IMR-90 (cell line): ENCODE results near the gene ARSB. TPM values are rescaled to one million over a fixed set of nuclear protein-coding genes. Genes with fewer than 3 reads are reported as not detected.

Experiments
- ATAC-seq: fragments of 200-7000 bp; cut with Tn5 transposase; 2 replicates; pipeline ENCODE4 v1.9.1; 2020; ENCODE audit warnings: low read depth, mild to moderate bottlenecking, moderate library complexity
- BruUV-seq: library from RNA; stranded (reverse); fragments of 400-500 nt; replicated peaks from 2 replicates; lab custom pipeline; 2021; lab: Mats Ljungman, UMichigan
- CTCF ChIA-PET: fragments of 300-600 bp; formaldehyde crosslinking; extraction: SDS; loops from one replicate; lab custom pipeline; 2021; ENCODE audit warnings: antibody characterized with exemption; lab: Yijun Ruan, JAX
- POLR2A ChIA-PET: fragments of 300-600 bp; sonication (Branson Sonifier 250); formaldehyde crosslinking; loops from one replicate; lab custom pipeline; 2022; ENCODE audit warnings: antibody characterized with exemption; ENCODE audit not compliant: unreplicated experiment; lab: Charles Lee
- DNase-seq: peaks from one replicate; pipeline ENCODE4 v3.0.0; 2013
- H2AFZ ChIP-seq: replicated peaks from 2 replicates; pipeline ENCODE3; 2013; ENCODE audit warnings: low read length, mild to moderate bottlenecking; ENCODE audit not compliant: poor library complexity
- H2AK5ac ChIP-seq: 2 replicates; pipeline ENCODE4 v1.6.1; 2013; ENCODE audit warnings: low read depth, low read length, inconsistent platforms
- H2AK9ac ChIP-seq: replicated peaks from 2 replicates; pipeline ENCODE3; 2013; ENCODE audit warnings: mild to moderate bottlenecking, low read depth, low read length, moderate library complexity; ENCODE audit not compliant: poor library complexity
- H2BK120ac ChIP-seq: 2 replicates; pipeline ENCODE4 v1.6.1; 2013; ENCODE audit warnings: low read depth, low read length, inconsistent platforms
- H2BK15ac ChIP-seq: 3 replicates; pipeline ENCODE4 v1.6.1; 2013; ENCODE audit warnings: low read depth, low read length, inconsistent platforms
- H2BK20ac ChIP-seq: 2 replicates; pipeline ENCODE4 v1.6.1; 2013; ENCODE audit warnings: low read depth, mild to moderate bottlenecking, inconsistent platforms, low read length, moderate library complexity
- H2BK5ac ChIP-seq: 2 replicates; pipeline ENCODE4 v1.6.1; 2013; ENCODE audit warnings: mild to moderate bottlenecking, low read depth, low read length, inconsistent platforms; ENCODE audit not compliant: poor library complexity, severe bottlenecking
- H3K14ac ChIP-seq: replicated peaks from 2 replicates; pipeline ENCODE4 v1.6.1; 2013; ENCODE audit warnings: low read depth, low read length, inconsistent platforms
- H3K18ac ChIP-seq: 2 replicates; pipeline ENCODE4 v1.6.1; 2013; ENCODE audit warnings: low read depth, low read length, control low read depth
- H3K23ac ChIP-seq: 2 replicates; pipeline ENCODE4 v1.6.1; 2013; ENCODE audit warnings: low read depth, low read length, inconsistent platforms
- H3K27ac ChIP-seq: 2 replicates; pipeline ENCODE4 v1.5.1; 2013; ENCODE audit warnings: mild to moderate bottlenecking, control low read depth, low read length; ENCODE audit not compliant: insufficient read depth
- H3K27me3 ChIP-seq: 2 replicates; pipeline ENCODE4 v1.6.1; 2013; ENCODE audit warnings: low read length; ENCODE audit not compliant: control insufficient read depth, insufficient read depth
- H3K36me3 ChIP-seq: 2 replicates; pipeline ENCODE4 v1.6.1; 2013; ENCODE audit warnings: low read length, mixed read lengths; ENCODE audit not compliant: control insufficient read depth, insufficient read depth
- H3K4ac ChIP-seq: 2 replicates; pipeline ENCODE4 v1.6.1; 2013; ENCODE audit warnings: low read depth, low read length, inconsistent platforms
- H3K4me1 ChIP-seq: 2 replicates; pipeline ENCODE4 v1.6.1; 2013; ENCODE audit warnings: low read length, mixed read lengths; ENCODE audit not compliant: control insufficient read depth, insufficient read depth
- H3K4me2 ChIP-seq: 2 replicates; pipeline ENCODE4 v1.6.1; 2013; ENCODE audit warnings: low read depth, mild to moderate bottlenecking, control low read depth, low read length, moderate library complexity
- H3K4me3 ChIP-seq: 2 replicates; pipeline ENCODE4 v1.5.1; 2013; ENCODE audit warnings: low read depth, mild to moderate bottlenecking, control low read depth, low read length, moderate library complexity; ENCODE audit not compliant: insufficient read depth
- H3K56ac ChIP-seq: 2 replicates; pipeline ENCODE4 v1.6.1; 2013; ENCODE audit warnings: low read length, inconsistent platforms; ENCODE audit not compliant: insufficient read depth; ENCODE audit errors: extremely low read depth
- H3K79me1 ChIP-seq, 2 experiments: 2 replicates each; pipeline ENCODE4 v1.6.1; 2013; ENCODE audit warnings: low read length in 2 of 2, inconsistent platforms in 1 of 2, low read depth in 1 of 2
- H3K9ac ChIP-seq: 2 replicates; pipeline ENCODE4 v1.6.1; 2013; ENCODE audit warnings: low read depth, low read length, control low read depth
- H3K9me1 ChIP-seq: 2 replicates; pipeline ENCODE4 v1.6.1; 2013; ENCODE audit warnings: low read length, inconsistent platforms; ENCODE audit not compliant: insufficient read depth
- H3K9me3 ChIP-seq: 2 replicates; pipeline ENCODE4 v1.6.1; 2013; ENCODE audit warnings: low read length; ENCODE audit not compliant: control insufficient read depth, insufficient read depth
- H4K20me1 ChIP-seq: 2 replicates; pipeline ENCODE4 v1.6.1; 2013; ENCODE audit warnings: low read length, inconsistent platforms; ENCODE audit not compliant: insufficient read depth
- H4K5ac ChIP-seq: 2 replicates; pipeline ENCODE4 v1.6.1; 2013; ENCODE audit warnings: mild to moderate bottlenecking, low read depth, low read length, control low read depth
- H4K8ac ChIP-seq, 2 experiments: 2 replicates each; pipeline ENCODE4 v1.6.1; 2013; ENCODE audit warnings: low read depth in 2 of 2, low read length in 2 of 2, control low read depth in 1 of 2, inconsistent platforms in 1 of 2
- H4K91ac ChIP-seq: 2 replicates; pipeline ENCODE4 v1.6.1; 2013; ENCODE audit warnings: low read depth, low read length, inconsistent platforms; ENCODE audit not compliant: insufficient read depth
- BHLHE40 ChIP-seq: fragments of 150-350 bp; IDR thresholded peaks from 2 replicates; pipeline ENCODE4 v1.6.1; 2016; ENCODE audit warnings: mild to moderate bottlenecking, low read depth, low read length
- CEBPB ChIP-seq: IDR thresholded peaks from 2 replicates; pipeline ENCODE4 v1.6.1; 2012; ENCODE audit warnings: low read depth, low read length, improper control_type of control experiment
- CTCF ChIP-seq: conservative IDR thresholded peaks from 2 replicates; pipeline ENCODE4 v1.5.1; 2012; ENCODE audit warnings: mild to moderate bottlenecking, low read depth, low read length, improper control_type of control experiment
- ELK1 ChIP-seq: fragments of 150-350 bp; IDR thresholded peaks from 2 replicates; pipeline ENCODE4 v1.6.1; 2016; ENCODE audit warnings: low read depth, mild to moderate bottlenecking, low read length, moderate library complexity, borderline replicate concordance
- FOS ChIP-seq: fragments of 150-350 bp; IDR thresholded peaks from 2 replicates; pipeline ENCODE4 v1.6.1; 2016; ENCODE audit warnings: low read depth, low read length
- MAFK ChIP-seq: IDR thresholded peaks from 2 replicates; pipeline ENCODE4 v1.6.1; 2012; ENCODE audit warnings: low read depth, low read length, improper control_type of control experiment
- MAZ ChIP-seq: IDR thresholded peaks from 2 replicates; pipeline ENCODE4 v1.6.1; 2012; ENCODE audit warnings: low read depth, mild to moderate bottlenecking, low read length, improper control_type of control experiment, moderate library complexity, borderline replicate concordance
- MXI1 ChIP-seq: IDR thresholded peaks from 2 replicates; pipeline ENCODE4 v1.6.1; 2012; ENCODE audit warnings: low read depth, mild to moderate bottlenecking, low read length, moderate library complexity, borderline replicate concordance
- NFE2L2 ChIP-seq: fragments of 150-350 bp; IDR thresholded peaks from 2 replicates; pipeline ENCODE4 v1.6.1; 2016; ENCODE audit warnings: low read depth, mild to moderate bottlenecking, low read length
- POLR2A ChIP-seq: IDR thresholded peaks from 2 replicates; pipeline ENCODE4 v1.6.1; 2012; ENCODE audit warnings: mild to moderate bottlenecking, low read depth, low read length
- RAD21 ChIP-seq: IDR thresholded peaks from 2 replicates; pipeline ENCODE4 v1.6.1; 2012; ENCODE audit warnings: low read length, improper control_type of control experiment
- RCOR1 ChIP-seq: IDR thresholded peaks from 2 replicates; pipeline ENCODE4 v1.6.1; 2012; ENCODE audit warnings: mild to moderate bottlenecking, low read length, improper control_type of control experiment; ENCODE audit not compliant: insufficient replicate concordance
- RFX5 ChIP-seq: IDR thresholded peaks from 2 replicates; pipeline ENCODE4 v1.8.0; 2012; ENCODE audit warnings: low read depth, mild to moderate bottlenecking, low read length, moderate library complexity
- SMC3 ChIP-seq: fragments of 150-350 bp; IDR thresholded peaks from 2 replicates; pipeline ENCODE4 v1.6.1; 2016; ENCODE audit warnings: low read depth, mild to moderate bottlenecking, antibody characterized with exemption, low read length, moderate library complexity
- USF2 ChIP-seq: fragments of 150-350 bp; IDR thresholded peaks from 2 replicates; pipeline ENCODE4 v1.6.1; 2017; ENCODE audit warnings: mild to moderate bottlenecking, antibody characterized with exemption, low read length, low read depth
- WGBS, 2 experiments: methylation state at CpG; one replicate each; pipeline versions ENCODE4 v1.1.5 to v1.1.7; 2013; ENCODE audit warnings: missing lambda C conversion rate in 2 of 2; ENCODE audit not compliant: insufficient read length in 1 of 2; ENCODE audit errors: extremely low coverage in 2 of 2; 5-methylcytosine and 5-hydroxymethylcytosine counted together
- dilution Hi-C: fragments of 300-500 bp; cut with HindIII; formaldehyde crosslinking; loops from one replicate; pipeline ENCODE4 v1.14.3; 2018; ENCODE audit warnings: low sequenced_read_pairs; ENCODE audit not compliant: unreplicated experiment
- in situ Hi-C: fragments of 300-500 bp; cut with MboI; formaldehyde crosslinking; loops from 3 replicates; pipeline ENCODE4 v1.14.3; 2019; ENCODE audit warnings: low sequenced_read_pairs, inconsistent platforms, mixed read lengths
- intact Hi-C: fragments of 100-400 bp; cut with micrococcal nuclease; formaldehyde crosslinking; loops from 2 replicates; pipeline ENCODE4 v1.10.0; 2022
- polyA plus RNA-seq, 3 experiments: library from polyadenylated mRNA; depleted of rRNA; stranded (reverse); fragments of >200 nt; gene quantifications; 2 replicates each; pipeline ENCODE4 v1.2.3, GENCODE V29; 2012; ENCODE audit warnings: low replicate concordance in 1 of 3
- total RNA-seq: library from RNA; depleted of rRNA; stranded (reverse); fragments of >200 nt; gene quantifications from 2 replicates; pipeline ENCODE4 v1.2.3, GENCODE V29; 2012

Gene ARSB
- total and polyA plus RNA-seq, 2 of the 4 experiments (the other 2 are of a cell fraction), result 16.0 to 16.3 TPM

- no peak overlapping the region for H4K5ac ChIP-seq
- H3K4ac ChIP-seq, result no peak overlapping the region
- H3K27ac ChIP-seq, result no peak overlapping the region
- DNase-seq, result no peak
- H3K14ac ChIP-seq, result no peak overlapping the region
- POLR2A ChIA-PET, result no interaction called here
- no peaks in the 10 kb centered on the region for H3K9me3 ChIP-seq
- dilution Hi-C loops, result no loop called here
- ATAC-seq, result no peak
- H3K9ac ChIP-seq, result no peak overlapping the region
- H2AK9ac ChIP-seq, result no peak overlapping the region
- CTCF ChIA-PET, result interaction anchor here (0.6 kb wide), 1 partner anchor 73 kb away, joined by 4 read pairs; no protein-coding TSS in a partner anchor
- no peaks in the 10 kb centered on the region for H4K20me1 ChIP-seq
- H3K9me1 ChIP-seq, result peaks cover 4% of the 10 kb centered on the region; the same call in 1 of the 2 replicates
- peaks cover 4% of the 10 kb centered on the region for H3K4me1 ChIP-seq
- no peak overlapping the region for H2BK20ac ChIP-seq
- H3K56ac ChIP-seq, result no peak overlapping the region
- H4K8ac ChIP-seq, result no peak overlapping the region
- WGBS, 2 experiments, result 91% methylated on average over 4 of the region's 10 CpGs; no CpG with 5 or more reads in 1 of the 2 experiments
- H3K79me1 ChIP-seq, result no peaks in the 10 kb centered on the region
- H3K18ac ChIP-seq, result no peak overlapping the region
- BruUV-seq, result no TSS peak
- no peak overlapping the region for H2AFZ ChIP-seq
- no peak overlapping the region for H2BK120ac ChIP-seq
- H3K27me3 ChIP-seq, result no peaks in the 10 kb centered on the region
- 0 out of 2 replicates have a peak overlapping the region, but pooled peaks have one; percentile 12 for H4K91ac ChIP-seq
- H2BK5ac ChIP-seq, result no peak overlapping the region
- in situ Hi-C loops, result no loop called here
- no peak overlapping the region for H3K4me2 ChIP-seq
- no peak overlapping the region for H2AK5ac ChIP-seq
- H2BK15ac ChIP-seq, result no peak overlapping the region
- H3K23ac ChIP-seq, result no peak overlapping the region
- no peaks in the 10 kb centered on the region for H3K36me3 ChIP-seq
- intact Hi-C loops, result no loop called here
- no peak for TF ChIP-seq ELK1
- TF ChIP-seq CTCF, result no peak
- TF ChIP-seq SMC3, result no peak
- TF ChIP-seq MXI1, result no peak
- TF ChIP-seq MAFK, result no peak
- TF ChIP-seq NFE2L2, result no peak
- TF ChIP-seq FOS, result no peak
- no peak for TF ChIP-seq BHLHE40
- TF ChIP-seq POLR2A, result no peak
- no peak for TF ChIP-seq CEBPB
- no peak for TF ChIP-seq USF2
- TF ChIP-seq RFX5, result no peak
- TF ChIP-seq RAD21, result no peak
- TF ChIP-seq MAZ, result no peak
- no peak for TF ChIP-seq RCOR1
- no peak overlapping the region for H3K4me3 ChIP-seq
These were observed 192.6 kb downstream of the ARSB start for GRCh38 chr5:78792345-78793055.
